ENCODE measurements around the gene BOK.

Gene BOK

GRCh38 chr2:241539616-241540374, 18.8 kb upstream of the BOK start:
- no peak for DNase-seq

GRCh38 chr2:241540401-241540770, 18.2 kb upstream of the BOK start:
- no peak for DNase-seq

- DNase-seq: no peak
Measured at GRCh38 chr2:241540771-241541561, 17.6 kb upstream of the BOK start.

- DNase-seq: no peak
Measured at GRCh38 chr2:241541564-241542277, 16.8 kb upstream of the BOK start.

GRCh38 chr2:241542278-241542605, 16.3 kb upstream of the BOK start:
- DNase-seq: no peak

- DNase-seq: no peak
Measured at GRCh38 chr2:241545106-241545505, 13.4 kb upstream of the BOK start.

GRCh38 chr2:241545523-241546473, 12.7 kb upstream of the BOK start:
- DNase-seq: no peak

GRCh38 chr2:241546771-241547498, 11.6 kb upstream of the BOK start:
- DNase-seq: no peak

GRCh38 chr2:241547781-241548450, 10.6 kb upstream of the BOK start:
- no peak for DNase-seq

- DNase-seq: no peak
Measured at GRCh38 chr2:241548451-241548835, 10.1 kb upstream of the BOK start.

- DNase-seq: no peak
Measured at GRCh38 chr2:241550616-241551580, 7.6 kb upstream of the BOK start.

- DNase-seq: no peak
Measured at GRCh38 chr2:241551599-241551997, 6.9 kb upstream of the BOK start.

GRCh38 chr2:241551998-241552737, 6.4 kb upstream of the BOK start:
- DNase-seq: no peak

- no peak for DNase-seq
Measured at GRCh38 chr2:241553512-241553830, 5.1 kb upstream of the BOK start.

- DNase-seq: no peak
Measured at GRCh38 chr2:241553981-241554380, 4.6 kb upstream of the BOK start.

- no peak for DNase-seq
Measured at GRCh38 chr2:241554610-241555322, 3.8 kb upstream of the BOK start.

- no peak for DNase-seq
Measured at GRCh38 chr2:241555711-241556110, 2.8 kb upstream of the BOK start.

- DNase-seq: no peak
Measured at GRCh38 chr2:241556746-241557145, 1.8 kb upstream of the BOK start.

All from SHP77 treated with DMSO at 0.1 percent for 48 hours (cell line).